T-helper 1 cell treated with Interleukin-12 subunit alpha and Interleukin-12 subunit beta and Interleukin-4 antibody, amounts not matched to agents 30 μg/mL and 1 μg/mL, for 36 hours (primary cell): ENCODE measurements around the gene DIP2B.

Experiments used
- H3K27ac Mint-ChIP-seq: one replicate; pipeline ENCODE4 v1.8.0; 2021; ENCODE audit warnings: mild to moderate bottlenecking, mixed read lengths
- H3K27me3 Mint-ChIP-seq: one replicate; pipeline ENCODE4 v1.8.0; 2021; ENCODE audit warnings: low read depth, mixed read lengths
- H3K36me3 Mint-ChIP-seq: one replicate; pipeline ENCODE4 v1.8.0; 2021; ENCODE audit warnings: low read depth, mixed read lengths
- H3K4me1 Mint-ChIP-seq: one replicate; pipeline ENCODE4 v1.8.0; 2021; ENCODE audit warnings: low read depth, mixed read lengths
- H3K4me3 Mint-ChIP-seq: one replicate; pipeline ENCODE4 v1.8.0; 2021; ENCODE audit warnings: mild to moderate bottlenecking, moderate library complexity, mixed read lengths
- H3K9me3 Mint-ChIP-seq: one replicate; pipeline ENCODE4 v1.8.0; 2021; ENCODE audit warnings: mixed read lengths

DIP2B gene

DNA sequence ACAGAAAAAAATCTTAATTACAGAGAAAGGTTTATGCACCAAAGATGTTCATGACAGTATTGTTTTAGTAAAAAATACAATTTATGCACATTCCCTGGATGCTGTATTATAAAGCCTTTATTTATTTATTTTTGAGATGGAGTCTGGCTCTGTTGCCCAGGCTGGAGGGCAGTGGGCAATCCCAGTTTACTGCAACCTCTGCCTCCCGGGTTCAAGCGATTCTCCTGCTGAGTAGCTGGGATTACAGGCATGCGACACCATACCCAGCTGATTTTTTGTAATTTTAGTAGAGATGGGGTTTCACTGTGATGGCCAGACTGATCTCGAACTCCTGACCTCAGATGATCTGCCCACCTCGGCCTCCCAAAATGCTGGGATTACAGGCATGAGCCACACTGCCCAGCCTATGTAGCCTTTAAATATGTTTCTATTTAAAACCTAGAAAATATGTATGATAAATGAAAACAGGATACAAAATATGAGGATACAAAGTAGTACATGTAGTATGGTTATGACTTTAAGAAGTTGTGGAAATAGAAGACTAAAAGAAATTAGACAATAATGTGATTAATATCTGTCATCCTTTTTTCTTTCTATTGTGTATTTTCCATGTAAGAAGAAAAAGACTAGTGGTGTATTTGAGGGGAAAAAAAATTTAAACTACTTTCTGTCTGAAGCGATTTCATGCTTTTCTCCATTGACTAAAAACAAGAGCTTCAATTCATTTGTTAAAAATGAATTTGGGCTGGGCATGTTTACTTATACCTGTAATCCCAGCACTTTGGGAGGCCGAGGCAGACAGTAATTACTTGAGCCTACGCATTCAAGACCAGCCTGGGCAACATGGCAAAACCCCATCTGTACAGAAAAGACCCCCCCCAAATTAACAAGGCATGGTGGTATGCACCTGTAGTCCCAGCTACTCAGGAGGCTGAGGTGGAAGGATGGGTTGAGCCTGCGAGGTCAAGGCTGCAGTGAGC is 272.3 kb downstream of the DIP2B start:
- Mint-ChIP-seq H3K27me3 (no peaks in the 10 kb centered on the region), H3K27ac (no peak overlapping the region)

DNA sequence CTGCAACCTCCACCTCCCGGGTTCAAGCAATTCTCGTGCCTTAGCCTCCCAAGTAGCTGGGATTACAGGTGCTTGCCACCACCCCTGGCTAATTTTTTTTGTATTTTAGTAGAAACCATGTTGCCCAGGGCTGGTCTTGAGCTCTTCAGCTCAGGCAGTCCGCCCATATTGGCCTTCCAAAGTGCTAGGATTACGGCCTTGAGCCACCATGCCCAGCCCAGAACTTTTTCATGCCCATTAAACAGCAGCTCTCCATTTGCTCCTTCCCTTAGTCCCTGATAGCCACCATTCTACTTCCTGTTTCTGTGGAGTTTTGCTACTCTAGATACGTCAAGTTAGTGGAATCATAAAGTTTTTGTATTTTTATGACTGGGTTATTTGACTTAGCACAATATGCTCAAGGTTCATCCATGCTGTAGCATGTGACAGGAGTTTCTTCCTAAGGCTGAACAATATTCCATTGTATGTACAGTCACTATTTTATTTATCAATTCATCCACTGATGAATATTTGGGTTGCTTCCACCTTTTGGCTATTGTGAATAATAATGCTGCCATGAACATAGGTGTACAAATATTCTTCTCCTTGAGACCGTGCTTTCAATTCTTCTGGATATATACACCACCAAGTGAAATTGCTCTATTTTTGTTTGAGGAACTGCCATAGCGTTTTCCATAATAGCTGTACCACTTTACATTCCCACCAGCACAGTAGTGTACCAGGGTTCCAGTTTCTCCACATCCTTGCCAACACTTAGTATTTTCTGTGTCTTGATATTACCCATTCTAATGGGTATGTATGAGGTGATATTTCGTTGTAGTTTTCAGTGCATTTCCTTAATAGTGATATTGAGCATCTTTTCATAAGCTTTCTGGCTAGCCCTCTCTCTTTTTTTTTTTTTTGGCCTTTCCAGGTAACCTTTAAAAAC is 274.1 kb downstream of the DIP2B start:
- Mint-ChIP-seq H3K9me3 (no peaks in the 10 kb centered on the region), H3K27ac (no peak overlapping the region), H3K27me3 (no peaks in the 10 kb centered on the region)

More for the DNA sequence above, 272.3 kb downstream of the DIP2B start:
- peaks cover 9% of the 10 kb centered on the region for H3K4me1 Mint-ChIP-seq
- peaks cover 13% of the 10 kb centered on the region for H3K36me3 Mint-ChIP-seq
- H3K4me3 Mint-ChIP-seq = no peak overlapping the region
- H3K9me3 Mint-ChIP-seq = peaks cover 6% of the 10 kb centered on the region

DNA sequence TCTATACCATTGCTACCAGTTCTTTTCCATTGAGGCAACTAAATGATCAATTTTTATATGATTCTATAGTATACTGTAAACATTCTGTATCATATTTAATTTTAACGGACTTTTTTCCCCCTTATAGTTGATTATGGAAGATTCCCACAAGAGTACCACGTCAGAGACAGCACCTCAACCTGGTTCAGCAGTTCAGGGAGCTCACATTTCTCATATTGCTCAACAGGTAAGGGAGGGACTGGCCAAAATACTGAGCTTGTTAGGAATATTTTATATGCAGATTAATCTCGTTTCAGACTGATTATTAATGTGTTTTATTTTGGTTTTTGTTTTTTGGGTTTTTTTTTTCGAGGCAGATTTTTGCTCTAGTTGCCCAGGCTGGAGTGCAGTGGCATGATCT is 275.2 kb downstream of the DIP2B start:
- Mint-ChIP-seq H3K9me3 (no peaks in the 10 kb centered on the region), H3K27me3 (no peaks in the 10 kb centered on the region), H3K4me1 (peaks cover 11% of the 10 kb centered on the region), H3K36me3 (peaks cover 11% of the 10 kb centered on the region), H3K27ac (no peak overlapping the region), H3K4me3 (no peak overlapping the region)

More for the DNA sequence above, 274.1 kb downstream of the DIP2B start:
- Mint-ChIP-seq H3K4me3 (no peak overlapping the region), H3K4me1 (peaks cover 6% of the 10 kb centered on the region), H3K36me3 (peaks cover 5% of the 10 kb centered on the region)

DNA sequence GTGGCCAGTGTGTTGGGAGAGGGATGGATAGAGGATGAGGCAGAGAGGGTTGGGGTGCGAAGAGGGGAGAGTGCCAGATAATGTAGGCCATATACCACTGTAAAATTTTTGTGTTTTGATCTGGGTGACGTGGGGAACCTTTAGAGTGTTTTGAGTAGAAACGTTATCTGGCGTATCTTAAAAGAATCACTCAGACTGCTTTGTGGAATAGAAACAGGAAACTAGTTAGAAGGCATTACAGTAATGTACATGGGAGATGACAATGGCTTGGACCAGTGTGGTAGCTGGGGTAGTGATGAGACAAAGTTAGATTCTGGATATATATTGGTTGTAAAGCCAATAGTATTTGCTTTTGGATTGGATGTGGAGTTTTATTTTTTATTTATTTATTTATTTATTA is 279.7 kb downstream of the DIP2B start:
- Mint-ChIP-seq H3K27me3 (no peaks in the 10 kb centered on the region), H3K9me3 (no peaks in the 10 kb centered on the region), H3K27ac (peak overlapping the region; percentile 22), H3K36me3 (peaks cover 34% of the 10 kb centered on the region), H3K4me3 (no peak overlapping the region), H3K4me1 (peaks cover 6% of the 10 kb centered on the region)

DNA sequence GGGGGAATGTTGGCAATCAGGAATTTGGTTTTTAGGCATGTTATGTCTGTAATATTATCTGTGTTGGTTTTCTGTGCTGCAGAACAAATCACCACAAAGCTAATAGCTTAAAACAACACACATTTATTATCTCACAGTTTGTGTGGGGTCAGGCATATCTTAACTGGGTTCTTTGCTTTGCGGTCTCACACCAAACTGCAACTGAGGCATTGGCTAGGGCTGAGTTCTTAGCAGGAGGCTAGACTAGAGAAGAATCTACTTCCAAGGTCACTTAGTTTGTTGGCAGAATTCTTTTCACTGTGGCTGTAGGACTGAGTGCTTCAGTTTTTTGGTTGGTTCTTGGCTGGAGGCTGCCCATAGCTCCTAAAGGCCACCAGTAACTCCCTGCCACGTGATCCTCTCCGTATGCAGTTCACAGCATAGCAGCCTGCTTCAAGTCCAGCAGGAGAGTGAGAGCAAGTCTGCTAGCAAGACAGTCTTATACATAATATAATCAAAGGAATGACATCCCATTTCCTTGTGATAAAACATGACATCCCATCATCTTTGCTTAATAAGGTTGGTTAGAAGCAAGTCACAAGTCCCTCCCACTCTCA is 280.7 kb downstream of the DIP2B start:
- Mint-ChIP-seq H3K27me3 (no peaks in the 10 kb centered on the region), H3K27ac (no peak overlapping the region), H3K9me3 (no peaks in the 10 kb centered on the region), H3K4me1 (peaks cover 8% of the 10 kb centered on the region), H3K36me3 (peaks cover 32% of the 10 kb centered on the region), H3K4me3 (no peak overlapping the region)

GRCh38 chr12:50786498-50787231 is 281.9 kb downstream of the DIP2B start:
- H3K4me3 Mint-ChIP-seq = no peak overlapping the region
- no peaks in the 10 kb centered on the region for H3K27me3 Mint-ChIP-seq
- peaks cover 16% of the 10 kb centered on the region for H3K4me1 Mint-ChIP-seq
- no peak overlapping the region for H3K27ac Mint-ChIP-seq
- H3K36me3 Mint-ChIP-seq = peaks cover 36% of the 10 kb centered on the region
- H3K9me3 Mint-ChIP-seq = no peaks in the 10 kb centered on the region

- no peak overlapping the region for H3K4me3 Mint-ChIP-seq
- peaks cover 16% of the 10 kb centered on the region for H3K4me1 Mint-ChIP-seq
- peaks cover 33% of the 10 kb centered on the region for H3K36me3 Mint-ChIP-seq
- no peaks in the 10 kb centered on the region for H3K9me3 Mint-ChIP-seq
- H3K27me3 Mint-ChIP-seq = no peaks in the 10 kb centered on the region
- H3K27ac Mint-ChIP-seq = no peak overlapping the region
These were observed 282.8 kb downstream of the DIP2B start for GRCh38 chr12:50787618-50788017.

- Mint-ChIP-seq H3K27me3 (no peaks in the 10 kb centered on the region), H3K4me3 (no peak overlapping the region), H3K9me3 (no peaks in the 10 kb centered on the region), H3K27ac (no peak overlapping the region), H3K4me1 (peaks cover 16% of the 10 kb centered on the region), H3K36me3 (peaks cover 33% of the 10 kb centered on the region)
These were observed 283.8 kb downstream of the DIP2B start for GRCh38 chr12:50788561-50788960.

DNA sequence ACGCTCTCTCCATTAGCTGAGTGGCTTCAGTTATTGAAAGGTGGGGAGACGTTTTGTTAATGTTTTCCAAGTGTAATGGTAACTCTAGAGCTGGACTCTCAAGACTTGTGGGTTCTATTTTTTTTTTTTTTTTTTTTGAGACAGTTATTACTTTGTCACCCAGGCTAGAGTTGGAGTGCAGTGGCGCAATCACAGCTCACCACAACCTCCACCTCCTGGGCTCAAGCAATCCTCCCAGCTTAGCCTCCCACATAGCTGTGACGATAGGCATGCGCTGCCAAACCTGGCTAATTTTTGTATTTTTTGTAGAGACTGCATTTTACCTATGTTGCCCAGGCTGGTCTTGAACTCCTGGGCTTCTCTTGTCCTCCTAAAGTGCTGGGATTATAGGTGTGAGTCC is 285.3 kb downstream of the DIP2B start:
- H3K27me3 Mint-ChIP-seq = no peaks in the 10 kb centered on the region
- H3K27ac Mint-ChIP-seq = no peak overlapping the region
- peaks cover 10% of the 10 kb centered on the region for H3K4me1 Mint-ChIP-seq
- peaks cover 29% of the 10 kb centered on the region for H3K36me3 Mint-ChIP-seq
- H3K4me3 Mint-ChIP-seq = no peak overlapping the region
- H3K9me3 Mint-ChIP-seq = no peaks in the 10 kb centered on the region
